ENCODE results near the gene ZYG11B.

Gene ZYG11B

DNA sequence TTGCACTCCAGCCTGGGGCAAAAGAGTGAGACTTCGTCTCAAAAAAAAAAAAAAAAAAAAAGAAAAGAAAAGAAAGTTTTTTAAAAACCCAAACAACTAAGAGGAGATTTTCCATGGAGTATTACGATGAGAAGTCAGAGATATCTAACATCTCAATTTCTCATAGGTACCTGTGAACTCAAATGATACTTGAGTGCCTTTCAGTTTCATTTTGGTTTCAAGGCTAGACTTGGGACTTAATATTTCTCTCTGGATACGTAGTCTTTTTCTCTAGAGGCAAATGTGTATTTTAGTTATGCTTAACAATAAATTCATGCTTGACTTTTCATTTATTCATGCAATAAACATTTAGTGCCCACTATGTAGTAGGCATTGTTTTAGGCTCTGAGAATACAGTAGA, 15.0 kb downstream of the ZYG11B start:
- H4K20me1 ChIP-seq (ENCODE audit: insufficient read depth, low read length): no peaks in the 10 kb centered on the region; the same call in 1 of the 2 replicates
- peaks cover 22% of the 10 kb centered on the region for H3K79me2 ChIP-seq (ENCODE audit: insufficient read depth, low read length)
- ATAC-seq (ENCODE audit: insufficient read depth, low read depth) (no peak), DNase-seq (no peak)
- no peak overlapping the region for H3K9ac ChIP-seq (ENCODE audit: low read depth, low read length)
- no peaks in the 10 kb centered on the region for H3K9me3 ChIP-seq (ENCODE audit: insufficient read depth, low read length, severe bottlenecking)
- no peak for TF ChIP-seq EZH2 (IDR thresholded peaks at IDR 0.05; ENCODE audit: borderline replicate concordance, low read depth, low read length, severe bottlenecking)
- TF ChIP-seq, protein P1, sequence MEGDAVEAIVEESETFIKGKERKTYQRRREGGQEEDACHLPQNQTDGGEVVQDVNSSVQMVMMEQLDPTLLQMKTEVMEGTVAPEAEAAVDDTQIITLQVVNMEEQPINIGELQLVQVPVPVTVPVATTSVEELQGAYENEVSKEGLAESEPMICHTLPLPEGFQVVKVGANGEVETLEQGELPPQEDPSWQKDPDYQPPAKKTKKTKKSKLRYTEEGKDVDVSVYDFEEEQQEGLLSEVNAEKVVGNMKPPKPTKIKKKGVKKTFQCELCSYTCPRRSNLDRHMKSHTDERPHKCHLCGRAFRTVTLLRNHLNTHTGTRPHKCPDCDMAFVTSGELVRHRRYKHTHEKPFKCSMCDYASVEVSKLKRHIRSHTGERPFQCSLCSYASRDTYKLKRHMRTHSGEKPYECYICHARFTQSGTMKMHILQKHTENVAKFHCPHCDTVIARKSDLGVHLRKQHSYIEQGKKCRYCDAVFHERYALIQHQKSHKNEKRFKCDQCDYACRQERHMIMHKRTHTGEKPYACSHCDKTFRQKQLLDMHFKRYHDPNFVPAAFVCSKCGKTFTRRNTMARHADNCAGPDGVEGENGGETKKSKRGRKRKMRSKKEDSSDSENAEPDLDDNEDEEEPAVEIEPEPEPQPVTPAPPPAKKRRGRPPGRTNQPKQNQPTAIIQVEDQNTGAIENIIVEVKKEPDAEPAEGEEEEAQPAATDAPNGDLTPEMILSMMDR (IDR thresholded peaks at IDR 0.05; ENCODE audit: borderline replicate concordance, extremely low read depth, low read length, poor library complexity, severe bottlenecking): no peak
- H3K4me1 ChIP-seq (ENCODE audit: insufficient read depth, low read length): no peaks in the 10 kb centered on the region
- H3K27me3 ChIP-seq (ENCODE audit: insufficient read depth, low read length, poor library complexity): no peaks in the 10 kb centered on the region
- H3K36me3 ChIP-seq (ENCODE audit: insufficient read depth, low read length): no peaks in the 10 kb centered on the region
- H3K4me2 ChIP-seq (ENCODE audit: insufficient read depth, low read length): no peak overlapping the region
- no peak overlapping the region for H3K27ac ChIP-seq (ENCODE audit: low read length)
- no peak overlapping the region for H3K4me3 ChIP-seq (ENCODE audit: low read depth in 1 of 2, low read length in 2 of 2)
- no peak overlapping the region for H2AFZ ChIP-seq (ENCODE audit: low read depth, low read length)

DNA sequence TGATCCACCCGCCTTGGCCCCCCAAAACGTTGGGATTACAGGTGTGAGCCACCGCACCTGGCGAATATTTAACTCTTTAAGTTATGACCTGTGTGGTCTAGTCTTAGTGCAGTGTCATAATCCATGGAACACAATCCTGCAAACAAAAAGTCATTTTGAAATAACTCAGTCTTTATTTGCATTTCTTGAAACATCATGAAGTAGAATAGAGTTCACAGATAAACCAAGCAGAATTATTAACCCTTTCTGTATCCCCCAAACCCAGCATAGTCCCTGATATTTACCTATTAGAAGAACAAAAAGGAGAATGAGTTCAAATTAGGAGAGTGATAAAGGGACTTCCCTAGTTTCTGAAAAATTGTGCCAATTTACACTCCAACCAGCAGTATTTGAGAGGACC, 19.9 kb downstream of the ZYG11B start:
- Histone ChIP-seq H3K27me3 (ENCODE audit: insufficient read depth, low read length, poor library complexity) (no peaks in the 10 kb centered on the region), H3K9me3 (ENCODE audit: insufficient read depth, low read length, severe bottlenecking) (no peaks in the 10 kb centered on the region), H3K4me3 (ENCODE audit: low read depth in 1 of 2, low read length in 2 of 2) (no peak overlapping the region), H4K20me1 (ENCODE audit: insufficient read depth, low read length) (no peaks in the 10 kb centered on the region; the same call in 1 of the 2 replicates), H3K9ac (ENCODE audit: low read depth, low read length) (no peak overlapping the region), H2AFZ (ENCODE audit: low read depth, low read length) (no peak overlapping the region), H3K79me2 (ENCODE audit: insufficient read depth, low read length) (peaks cover 11% of the 10 kb centered on the region), H3K4me1 (ENCODE audit: insufficient read depth, low read length) (no peaks in the 10 kb centered on the region), H3K27ac (ENCODE audit: low read length) (no peak overlapping the region), H3K36me3 (ENCODE audit: insufficient read depth, low read length) (no peaks in the 10 kb centered on the region), H3K4me2 (ENCODE audit: insufficient read depth, low read length) (no peak overlapping the region)
- no peak for DNase-seq
- TF ChIP-seq, protein P1 (IDR thresholded peaks at IDR 0.05; ENCODE audit: borderline replicate concordance, extremely low read depth, low read length, poor library complexity, severe bottlenecking): no peak
- TF ChIP-seq EZH2 (IDR thresholded peaks at IDR 0.05; ENCODE audit: borderline replicate concordance, low read depth, low read length, severe bottlenecking): no peak
- ATAC-seq (ENCODE audit: insufficient read depth, low read depth): no peak

DNA sequence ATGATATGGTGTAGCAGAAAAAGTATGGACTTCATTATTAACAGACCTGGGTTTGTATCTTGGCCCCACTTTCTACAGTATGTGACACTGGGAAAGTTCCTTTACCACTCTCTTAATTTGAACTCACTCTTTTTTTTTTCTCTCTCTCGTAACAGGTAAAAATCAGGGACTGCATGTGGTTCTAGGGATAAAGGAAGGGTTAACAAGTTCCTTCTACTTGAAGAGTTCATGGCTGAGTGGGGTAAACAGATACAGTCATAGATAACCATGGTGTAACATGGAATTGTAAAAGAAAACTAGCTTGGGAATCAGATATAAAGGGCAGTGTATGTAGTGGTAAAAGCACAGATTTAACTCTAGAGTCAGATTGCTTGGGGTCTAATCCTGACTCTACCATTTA, 21.2 kb downstream of the ZYG11B start:
- no peak overlapping the region for H3K27ac ChIP-seq (ENCODE audit: low read length)
- H3K9me3 ChIP-seq (ENCODE audit: insufficient read depth, low read length, severe bottlenecking): no peaks in the 10 kb centered on the region

More for the DNA sequence above, 21.2 kb downstream of the ZYG11B start:
- Histone ChIP-seq H3K4me3 (ENCODE audit: low read depth in 1 of 2, low read length in 2 of 2) (no peak overlapping the region), H3K79me2 (ENCODE audit: insufficient read depth, low read length) (peaks cover 6% of the 10 kb centered on the region; the same call in 1 of the 2 replicates), H3K4me1 (ENCODE audit: insufficient read depth, low read length) (no peaks in the 10 kb centered on the region), H4K20me1 (ENCODE audit: insufficient read depth, low read length) (no peaks in the 10 kb centered on the region; the same call in 1 of the 2 replicates), H2AFZ (ENCODE audit: low read depth, low read length) (no peak overlapping the region), H3K27me3 (ENCODE audit: insufficient read depth, low read length, poor library complexity) (no peaks in the 10 kb centered on the region), H3K4me2 (ENCODE audit: insufficient read depth, low read length) (no peak overlapping the region), H3K9ac (ENCODE audit: low read depth, low read length) (no peak overlapping the region), H3K36me3 (ENCODE audit: insufficient read depth, low read length) (no peaks in the 10 kb centered on the region)
- no peak for DNase-seq
- no peak for ATAC-seq (ENCODE audit: insufficient read depth, low read depth)
- TF ChIP-seq EZH2 (IDR thresholded peaks at IDR 0.05; ENCODE audit: borderline replicate concordance, low read depth, low read length, severe bottlenecking): no peak
- TF ChIP-seq, protein P1 (IDR thresholded peaks at IDR 0.05; ENCODE audit: borderline replicate concordance, extremely low read depth, low read length, poor library complexity, severe bottlenecking): no peak

Measured in DND-41 (cell line).